NCI-H774 (cell line): Measurements from ENCODE around the gene SNX33.
A peak's percentile ranks its signal among the peaks of the same experiment; 100 is the strongest.
"Not testable (repeated sequence)": the region's sequence is repeated elsewhere in the genome, so short reads cannot be mapped to it uniquely, and the experiment has no call there.

Experiments
- DNase-seq: peaks from one replicate; lab custom pipeline; 2025; lab: John Stamatoyannopoulos, UW

SNX33 gene

GRCh38 chr15:75683646-75684312 lies 36.1 kb downstream of the SNX33 start:
- peak; percentile 39 for DNase-seq

- no peak for DNase-seq
Measured at GRCh38 chr15:75684648-75685047, 36.9 kb downstream of the SNX33 start.

GRCh38 chr15:75685195-75685594 lies 37.5 kb downstream of the SNX33 start:
- DNase-seq = no peak

GRCh38 chr15:75686212-75686642 lies 38.5 kb downstream of the SNX33 start:
- DNase-seq = peak; percentile 26

GRCh38 chr15:75687486-75688277 lies 40.0 kb downstream of the SNX33 start:
- DNase-seq = no peak

GRCh38 chr15:75688278-75688557 lies 40.5 kb downstream of the SNX33 start:
- DNase-seq = no peak

- no peak for DNase-seq
Measured at GRCh38 chr15:75688831-75689230, 41.1 kb downstream of the SNX33 start.

GRCh38 chr15:75689429-75689828 lies 41.7 kb downstream of the SNX33 start:
- DNase-seq = not testable (repeated sequence)

GRCh38 chr15:75692311-75692710 lies 44.6 kb downstream of the SNX33 start:
- DNase-seq = not testable (repeated sequence)

GRCh38 chr15:75693028-75693427 lies 45.3 kb downstream of the SNX33 start:
- DNase-seq = not testable (repeated sequence)

- DNase-seq = no peak
Measured at GRCh38 chr15:75693501-75694240, 46.0 kb downstream of the SNX33 start.

- peak; percentile 18 for DNase-seq
Measured at GRCh38 chr15:75694241-75695182, 46.8 kb downstream of the SNX33 start.

GRCh38 chr15:75695220-75695619 lies 47.5 kb downstream of the SNX33 start:
- no peak for DNase-seq

GRCh38 chr15:75695634-75696310 lies 48.1 kb downstream of the SNX33 start:
- no peak for DNase-seq

- no peak for DNase-seq
Measured at GRCh38 chr15:75696311-75696720, 48.6 kb downstream of the SNX33 start.

- DNase-seq = no peak
Measured at GRCh38 chr15:75696854-75697259, 49.1 kb downstream of the SNX33 start.

GRCh38 chr15:75697523-75697922 lies 49.8 kb downstream of the SNX33 start:
- DNase-seq = no peak

GRCh38 chr15:75697974-75698747 lies 50.4 kb downstream of the SNX33 start:
- DNase-seq = not testable (repeated sequence)

GRCh38 chr15:75699517-75699916 lies 51.8 kb downstream of the SNX33 start:
- not testable (repeated sequence) for DNase-seq
